Thyroid gland (tissue), 4 donors: ENCODE data around the gene SAT2. TPM values are rescaled to one million over a fixed set of nuclear protein-coding genes. Genes with fewer than 3 reads are reported as not detected.

Experiments
- DNase-seq, 2 donors: peaks; one replicate each; pipeline ENCODE4 v3.0.0-alpha.2; 2019
- H3K27ac ChIP-seq, 3 donors: fragments of 200-600 bp; sonication (generic); 1 replicate in 2 of 3; 2 replicates in 1 of 3; pipeline ENCODE4 v1.5.1; 2016 to 2019; ENCODE audit warnings: mild to moderate bottlenecking in 1 of 3, moderate library complexity in 1 of 3
- H3K27me3 ChIP-seq: fragments of 200-600 bp; sonication (generic); one replicate; pipeline ENCODE4 v1.5.1; 2019
- H3K36me3 ChIP-seq, 2 donors: fragments of 200-600 bp; sonication (generic); one replicate each; pipeline ENCODE4 v1.5.1; 2016 to 2019
- H3K4me1 ChIP-seq, 2 donors: fragments of 200-600 bp; sonication (generic); one replicate each; pipeline ENCODE4 v1.5.1; 2017 to 2019
- H3K4me3 ChIP-seq, 3 donors: fragments of 200-600 bp; sonication (generic); replicated peaks in 1 of 3; 1 replicate in 2 of 3; 2 replicates in 1 of 3; pipeline ENCODE4 v1.5.1; 2016; ENCODE audit warnings: mild to moderate bottlenecking in 1 of 3
- H3K9me3 ChIP-seq: fragments of 200-600 bp; sonication (generic); one replicate; pipeline ENCODE4 v1.5.1; 2017
- POLR2A ChIP-seq, 2 donors: fragments of 450-650 bp; IDR thresholded peaks; one replicate each; pipeline ENCODE4 v1.6.1; 2017; ENCODE audit warnings: antibody characterized with exemption in 2 of 2, mild to moderate bottlenecking in 2 of 2, moderate library complexity in 1 of 2
- WGBS, 2 donors: methylation state at CpG; one replicate each; pipeline ENCODE4 v1.1.5; 2017; 5-methylcytosine and 5-hydroxymethylcytosine counted together
- intact Hi-C: fragments of 100-400 bp; cut with DNase I; formaldehyde crosslinking; loops from one replicate; pipeline ENCODE4 v1.15.1; 2023
- small RNA-seq: library from RNA; depleted of rRNA; stranded (forward); fragments of <200 nt; gene quantifications from one replicate; pipeline ENCODE3, GENCODE V24; 2016
- total RNA-seq, 4 donors: library from RNA; depleted of rRNA; stranded (reverse); fragments of >200 nt; gene quantifications; one replicate each; pipeline ENCODE4 v1.2.3, GENCODE V29; 2016
- TF ChIP-seq, protein P1 (sequence below), 6 experiments: fragments of 200-600 bp in 3 of 6; fragments of 450-650 bp in 3 of 6; sonication (generic) in 3 of 6; IDR thresholded peaks; one replicate each; pipeline ENCODE4 v1.5.1; 2016 to 2019; ENCODE audit warnings: antibody characterized with exemption in 6 of 6, mild to moderate bottlenecking in 2 of 6, inconsistent platforms in 1 of 6, moderate library complexity in 1 of 6

The SAT2 gene
- total RNA-seq, 4 donors from 2014 or later: 59.5 to 74.2 (median 61.9) TPM

DNA sequence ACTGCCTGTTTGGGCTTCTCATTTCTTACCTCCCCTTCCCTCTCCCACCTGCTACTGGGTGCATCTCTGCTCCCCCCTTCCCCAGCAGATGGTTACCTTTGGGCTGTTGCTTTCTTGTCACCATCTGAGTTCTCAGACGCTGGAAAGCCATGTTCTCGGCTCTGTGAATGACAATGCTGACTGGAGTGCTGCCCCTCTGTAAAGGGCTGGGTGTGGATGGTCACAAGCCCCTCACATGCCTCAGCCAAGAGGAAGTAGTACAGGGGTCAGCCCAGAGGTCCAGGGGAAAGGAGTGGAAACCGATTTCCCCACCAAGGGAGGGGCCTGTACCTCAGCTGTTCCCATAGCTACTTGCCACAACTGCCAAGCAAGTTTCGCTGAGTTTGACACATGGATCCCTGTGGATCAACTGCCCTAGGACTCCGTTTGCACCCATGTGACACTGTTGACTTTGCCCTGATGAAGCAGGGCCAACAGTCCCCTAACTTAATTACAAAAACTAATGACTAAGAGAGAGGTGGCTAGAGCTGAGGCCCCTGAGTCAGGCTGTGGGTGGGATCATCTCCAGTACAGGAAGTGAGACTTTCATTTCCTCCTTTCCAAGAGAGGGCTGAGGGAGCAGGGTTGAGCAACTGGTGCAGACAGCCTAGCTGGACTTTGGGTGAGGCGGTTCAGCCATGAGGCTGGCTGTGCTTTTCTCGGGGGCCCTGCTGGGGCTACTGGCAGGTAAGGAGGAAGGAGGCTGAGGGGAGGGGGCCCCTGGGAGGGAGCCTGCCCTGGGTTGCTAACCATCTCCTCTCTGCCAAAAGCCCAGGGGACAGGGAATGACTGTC lies 48.4 kb downstream of the SAT2 start, which contains the start of gene CD68:
Gene CD68, plus strand, starts transcription at position 638 of the 833 bp plus-strand sequence. Its CDS starts 40 bp downstream, at position 678.
- Histone ChIP-seq H3K4me1 (peaks cover 21 to 50% of the 10 kb centered on the region in 2 donors), H3K27me3 (no peaks in the 10 kb centered on the region), H3K9me3 (no peaks in the 10 kb centered on the region), H3K27ac (peak within 1 kb of the TSS; percentile 44 to 85 (median 82)), H3K36me3 (peaks cover 44 to 47% of the 10 kb centered on the region in 2 donors), H3K4me3 (no peak within 1 kb of the TSS)
- 39 to 64% methylated on average over 5 to 6 of the region's 7 CpGs for WGBS, 2 donors
- TF ChIP-seq, protein P1, sequence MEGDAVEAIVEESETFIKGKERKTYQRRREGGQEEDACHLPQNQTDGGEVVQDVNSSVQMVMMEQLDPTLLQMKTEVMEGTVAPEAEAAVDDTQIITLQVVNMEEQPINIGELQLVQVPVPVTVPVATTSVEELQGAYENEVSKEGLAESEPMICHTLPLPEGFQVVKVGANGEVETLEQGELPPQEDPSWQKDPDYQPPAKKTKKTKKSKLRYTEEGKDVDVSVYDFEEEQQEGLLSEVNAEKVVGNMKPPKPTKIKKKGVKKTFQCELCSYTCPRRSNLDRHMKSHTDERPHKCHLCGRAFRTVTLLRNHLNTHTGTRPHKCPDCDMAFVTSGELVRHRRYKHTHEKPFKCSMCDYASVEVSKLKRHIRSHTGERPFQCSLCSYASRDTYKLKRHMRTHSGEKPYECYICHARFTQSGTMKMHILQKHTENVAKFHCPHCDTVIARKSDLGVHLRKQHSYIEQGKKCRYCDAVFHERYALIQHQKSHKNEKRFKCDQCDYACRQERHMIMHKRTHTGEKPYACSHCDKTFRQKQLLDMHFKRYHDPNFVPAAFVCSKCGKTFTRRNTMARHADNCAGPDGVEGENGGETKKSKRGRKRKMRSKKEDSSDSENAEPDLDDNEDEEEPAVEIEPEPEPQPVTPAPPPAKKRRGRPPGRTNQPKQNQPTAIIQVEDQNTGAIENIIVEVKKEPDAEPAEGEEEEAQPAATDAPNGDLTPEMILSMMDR (IDR thresholded peaks at IDR 0.05): no peak
- TF ChIP-seq POLR2A (IDR thresholded peaks at IDR 0.05): peak in 1 of 2 donors; percentile 30
- DNase-seq: peak; percentile 28 to 45
- intact Hi-C loops: no loop called here

DNA sequence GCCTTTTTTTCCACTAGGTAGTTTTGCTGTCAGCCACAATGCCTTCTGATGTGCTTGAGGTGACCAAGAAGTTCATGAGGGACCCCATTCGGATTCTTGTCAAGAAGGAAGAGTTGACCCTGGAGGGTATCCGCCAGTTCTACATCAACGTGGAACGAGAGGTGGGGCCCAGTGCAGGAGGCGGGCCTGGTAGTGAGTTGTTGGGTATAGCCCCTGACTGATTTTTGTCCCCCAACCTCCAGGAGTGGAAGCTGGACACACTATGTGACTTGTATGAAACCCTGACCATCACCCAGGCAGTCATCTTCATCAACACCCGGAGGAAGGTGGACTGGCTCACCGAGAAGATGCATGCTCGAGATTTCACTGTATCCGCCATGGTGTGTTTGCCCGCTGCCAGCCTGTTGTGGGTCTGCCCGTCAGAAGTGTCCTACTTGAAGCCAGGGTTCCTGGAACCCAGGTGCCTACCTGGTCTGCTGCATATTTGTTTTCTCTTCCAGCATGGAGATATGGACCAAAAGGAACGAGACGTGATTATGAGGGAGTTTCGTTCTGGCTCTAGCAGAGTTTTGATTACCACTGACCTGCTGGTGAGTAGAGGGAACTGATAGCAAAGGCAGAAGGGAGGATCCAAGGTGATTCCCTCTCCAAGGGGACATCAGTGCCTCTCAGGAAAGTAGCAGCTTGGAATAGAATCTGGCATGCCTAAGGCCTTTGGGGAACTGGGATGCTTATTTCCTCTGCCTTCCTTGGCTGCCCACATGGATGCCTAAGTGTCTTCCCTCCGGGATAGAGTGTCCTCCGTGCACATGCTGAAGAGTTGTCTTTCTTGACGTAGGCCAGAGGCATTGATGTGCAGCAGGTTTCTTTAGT lies 50.1 kb downstream of the SAT2 start:
- H3K36me3 ChIP-seq: peaks cover 47 to 48% of the 10 kb centered on the region in 2 donors
- DNase-seq: no peak
- no peak for TF ChIP-seq POLR2A (IDR thresholded peaks at IDR 0.05)
- TF ChIP-seq, protein P1 (IDR thresholded peaks at IDR 0.05): no peak
- peaks cover 17 to 45% of the 10 kb centered on the region in 2 donors for H3K4me1 ChIP-seq
- H3K9me3 ChIP-seq: no peaks in the 10 kb centered on the region
- no peak overlapping the region for H3K4me3 ChIP-seq
- H3K27ac ChIP-seq: no peak overlapping the region
- no peaks in the 10 kb centered on the region for H3K27me3 ChIP-seq
- 86 to 90% methylated on average over 16 to 17 of the region's 17 CpGs for WGBS, 2 donors
- intact Hi-C loops: no loop called here

DNA sequence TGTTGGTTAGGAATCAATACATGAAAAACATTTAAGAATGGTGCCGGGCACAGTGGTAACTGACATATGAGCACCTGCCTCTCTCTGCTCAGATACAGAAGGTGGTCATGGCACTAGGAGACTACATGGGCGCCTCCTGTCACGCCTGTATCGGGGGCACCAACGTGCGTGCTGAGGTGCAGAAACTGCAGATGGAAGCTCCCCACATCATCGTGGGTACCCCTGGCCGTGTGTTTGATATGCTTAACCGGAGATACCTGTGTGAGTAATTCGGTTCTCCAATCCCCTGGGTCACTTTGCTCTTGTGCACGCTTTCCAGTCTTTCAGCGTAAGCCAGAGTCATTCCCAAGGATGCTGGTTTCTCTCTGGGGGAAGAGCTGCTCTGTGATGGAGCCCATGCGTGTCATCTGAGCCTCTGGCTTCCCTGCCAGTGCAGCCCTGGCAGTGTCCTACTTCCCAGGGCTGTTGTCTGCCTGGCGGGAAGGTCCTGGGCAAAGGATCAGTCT lies 51.1 kb downstream of the SAT2 start:
- peaks cover 47 to 48% of the 10 kb centered on the region in 2 donors for H3K36me3 ChIP-seq
- no peak overlapping the region for H3K27ac ChIP-seq
- no peak for DNase-seq
- intact Hi-C loops: no loop called here
- peaks cover 16 to 44% of the 10 kb centered on the region in 2 donors for H3K4me1 ChIP-seq
- TF ChIP-seq, protein P1 (IDR thresholded peaks at IDR 0.05): no peak
- no peak for TF ChIP-seq POLR2A (IDR thresholded peaks at IDR 0.05)
- H3K27me3 ChIP-seq: no peaks in the 10 kb centered on the region
- no peak overlapping the region for H3K4me3 ChIP-seq
- WGBS, 2 donors: 89 to 93% methylated on average over 14 of the region's 14 CpGs
- no peaks in the 10 kb centered on the region for H3K9me3 ChIP-seq

Small RNA genes within 50 kb of the gene (small RNA-seq; reads per million reads assigned to genes)
- gene CD68: not detected
- gene SNORD10: not detected

Other genes with a start within 250 kb of the SAT2 start
- 10 to 100 TPM; 11.0 to 30.2 (median 15.9) TPM for gene TNK1, start 246.7 kb downstream of the SAT2 start, total RNA-seq
- gene PLSCR3, start 233.3 kb downstream of the SAT2 start, total RNA-seq: 10 to 100 TPM; 18.3 to 21.6 (median 19.9) TPM
- gene TMEM256, start 223.7 kb downstream of the SAT2 start, total RNA-seq: 100 to 1,000 TPM in 1 of 4 donors, 10 to 100 TPM in 3; 27.8 to 133 (median 35.2) TPM
- 1 to 10 TPM; 2.2 to 6.3 (median 4.7) TPM for gene NLGN2, start 220.0 kb downstream of the SAT2 start, total RNA-seq
- not detected for gene SPEM1, start 207.5 kb downstream of the SAT2 start, total RNA-seq
- under 1 TPM in 1 of 4 donors, not detected in 3; 0.40 TPM for gene SPEM2, start 202.2 kb downstream of the SAT2 start, total RNA-seq
- gene SPEM3, start 199.0 kb downstream of the SAT2 start, total RNA-seq: not detected
- 10 to 100 TPM; 11.3 to 19.4 (median 16.4) TPM for gene TMEM102, start 192.4 kb downstream of the SAT2 start, total RNA-seq
- gene FGF11, start 188.3 kb downstream of the SAT2 start, total RNA-seq: 10 to 100 TPM in 3 of 4 donors, 1 to 10 TPM in 1; 4.3 to 12.1 (median 10.5) TPM
- gene CHRNB1, start 182.8 kb downstream of the SAT2 start, total RNA-seq: 10 to 100 TPM; 13.4 to 29.2 (median 19.8) TPM
- gene ZBTB4, start 148.2 kb downstream of the SAT2 start, total RNA-seq: 10 to 100 TPM; 58.5 to 85.2 (median 79.9) TPM
- gene SLC35G6, start 146.4 kb downstream of the SAT2 start, total RNA-seq: not detected
- 100 to 1,000 TPM in 2 of 4 donors, 10 to 100 TPM in 2; 47.6 to 125 (median 82.2) TPM for gene POLR2A, start 143.5 kb downstream of the SAT2 start, total RNA-seq
- 10 to 100 TPM; 17.9 to 39.9 (median 30.8) TPM for gene TNFSF12, start 78.8 kb downstream of the SAT2 start, total RNA-seq
- 10 to 100 TPM; 11.7 to 32.2 (median 24.8) TPM for gene TNFSF13, start 69.1 kb downstream of the SAT2 start, total RNA-seq
- 10 to 100 TPM; 62.4 to 73.3 (median 66.3) TPM for gene SENP3, start 65.9 kb downstream of the SAT2 start, total RNA-seq
- 10 to 100 TPM; 13.6 to 52.0 (median 21.5) TPM for gene CD68, start 48.2 kb downstream of the SAT2 start, total RNA-seq
- 100 to 1,000 TPM in 3 of 4 donors, 10 to 100 TPM in 1; 88.8 to 250 (median 164) TPM for gene MPDU1, start 44.0 kb downstream of the SAT2 start, total RNA-seq
- 1 to 10 TPM in 1 of 4 donors, under 1 TPM in 1, not detected in 2; 0.67 to 3.1 TPM for gene SOX15, start 37.7 kb downstream of the SAT2 start, total RNA-seq
- 10 to 100 TPM; 27.6 to 37.5 (median 28.6) TPM for gene FXR2, start 12.9 kb downstream of the SAT2 start, total RNA-seq
- under 1 TPM in 1 of 4 donors, not detected in 3; 0.83 TPM for gene SHBG, start 2.3 kb upstream of the SAT2 start, total RNA-seq
- 1 to 10 TPM in 2 of 4 donors, under 1 TPM in 2; 0.40 to 1.7 (median 0.90) TPM for gene ATP1B2, start 23.1 kb upstream of the SAT2 start, total RNA-seq
- 10 to 100 TPM; 16.4 to 66.4 (median 35.6) TPM for gene TP53, start 59.7 kb upstream of the SAT2 start, total RNA-seq
- gene WRAP53, start 60.7 kb upstream of the SAT2 start, total RNA-seq: 1 to 10 TPM; 2.9 to 8.0 (median 4.6) TPM
- gene EFNB3, start 77.4 kb upstream of the SAT2 start, total RNA-seq: under 1 TPM in 3 of 4 donors, not detected in 1; 0.27 to 0.38 (median 0.33) TPM
- gene DNAH2, start 89.9 kb upstream of the SAT2 start, total RNA-seq: under 1 TPM in 3 of 4 donors, not detected in 1; under 0.01 to 0.22 (median 0.20) TPM
- gene KDM6B, start 206.4 kb upstream of the SAT2 start, total RNA-seq: 10 to 100 TPM in 2 of 4 donors, 1 to 10 TPM in 2; 4.8 to 14.4 (median 10.4) TPM
- 10 to 100 TPM; 12.3 to 39.5 (median 18.4) TPM for gene TMEM88, start 227.2 kb upstream of the SAT2 start, total RNA-seq
- gene NAA38, start 229.7 kb upstream of the SAT2 start, total RNA-seq: 100 to 1,000 TPM in 2 of 4 donors, 10 to 100 TPM in 2; 24.6 to 180 (median 79.6) TPM
- gene CYB5D1, start 230.2 kb upstream of the SAT2 start, total RNA-seq: 10 to 100 TPM; 14.9 to 29.5 (median 23.5) TPM